Panc1 (cell line): ENCODE results near the gene LRMDA. TPM values are rescaled to one million over a fixed set of nuclear protein-coding genes. Genes with fewer than 3 reads are reported as not detected.

ENCODE experiments used
- ATAC-seq: fragments of 200-7000 bp; cut with Tn5 transposase; 2 replicates; pipeline ENCODE4 v1.9.1; 2020; ENCODE audit warnings: mild to moderate bottlenecking, moderate library complexity
- BruUV-seq: library from RNA; stranded (reverse); fragments of 400-500 nt; replicated peaks from 2 replicates; lab custom pipeline; 2021; lab: Mats Ljungman, UMichigan
- CTCF ChIA-PET: fragments of 300-600 bp; sonication (Branson Sonifier 250); formaldehyde crosslinking; loops from one replicate; lab custom pipeline; 2022; ENCODE audit warnings: antibody characterized with exemption; lab: Charles Lee
- POLR2A ChIA-PET: fragments of 300-600 bp; sonication (Branson Sonifier 250); formaldehyde crosslinking; loops from one replicate; lab custom pipeline; 2022; ENCODE audit warnings: antibody characterized with exemption; lab: Charles Lee
- DNase-seq: peaks from one replicate; pipeline ENCODE4 v3.0.0-alpha.2; 2010; ENCODE audit warnings: low read depth, low spot score
- H3K27ac ChIP-seq: 2 replicates; pipeline ENCODE4 v1.5.1; 2011; ENCODE audit warnings: mild to moderate bottlenecking, low read length, inconsistent platforms
- H3K27me3 ChIP-seq: fragments of 200-500 bp; sonication (Bioruptor generic); 2 replicates; pipeline ENCODE4 v1.6.0; 2014; ENCODE audit warnings: low read length, inconsistent platforms; ENCODE audit not compliant: control insufficient read depth, insufficient read depth
- H3K36me3 ChIP-seq: fragments of 200-500 bp; sonication (Bioruptor generic); 2 replicates; pipeline ENCODE4 v1.5.1; 2014; ENCODE audit warnings: inconsistent platforms, mild to moderate bottlenecking, low read length, moderate library complexity; ENCODE audit not compliant: control insufficient read depth, insufficient read depth
- H3K4me1 ChIP-seq: 2 replicates; pipeline ENCODE4 v1.5.1; 2011; ENCODE audit warnings: inconsistent platforms, mild to moderate bottlenecking, low read length, moderate library complexity; ENCODE audit not compliant: control insufficient read depth, insufficient read depth
- H3K4me3 ChIP-seq, 2 experiments: 2 replicates each; pipeline ENCODE4 v1.5.1; 2011 to 2012; ENCODE audit warnings: low read depth in 2 of 2, low read length in 2 of 2, mild to moderate bottlenecking in 2 of 2, inconsistent platforms in 1 of 2, moderate library complexity in 1 of 2
- H3K9me3 ChIP-seq: fragments of 200-500 bp; sonication (Bioruptor generic); 2 replicates; pipeline ENCODE4 v1.5.1; 2014; ENCODE audit warnings: low read depth, mild to moderate bottlenecking, inconsistent platforms, low read length, moderate library complexity; ENCODE audit not compliant: control insufficient read depth, insufficient read depth
- CTCF ChIP-seq: fragments of 450-650 bp; IDR thresholded peaks from 2 replicates; pipeline ENCODE4 v1.5.1; 2017; ENCODE audit warnings: mild to moderate bottlenecking
- POLR2AphosphoS5 ChIP-seq: IDR thresholded peaks from 2 replicates; pipeline ENCODE4 v1.6.1; 2012; ENCODE audit warnings: mild to moderate bottlenecking, low read depth, low read length, moderate library complexity
- REST ChIP-seq, 2 experiments: IDR thresholded peaks; 2 replicates each; pipeline ENCODE4 v1.6.1; 2011 to 2012; ENCODE audit warnings: low read depth in 2 of 2, control low read depth in 1 of 2, low read length in 1 of 2, mild to moderate bottlenecking in 1 of 2, moderate library complexity in 1 of 2; ENCODE audit not compliant: insufficient read depth in 1 of 2
- SIN3A ChIP-seq: IDR thresholded peaks from 2 replicates; pipeline ENCODE4 v1.6.1; 2012; ENCODE audit warnings: low read depth, mild to moderate bottlenecking, low read length, moderate library complexity, borderline replicate concordance; ENCODE audit not compliant: insufficient read depth
- TCF7L2 ChIP-seq: IDR thresholded peaks from 2 replicates; pipeline ENCODE4 v1.6.1; 2011; ENCODE audit warnings: mild to moderate bottlenecking, low read depth, low read length, inconsistent platforms
- in situ Hi-C: cut with HindIII; loops from 2 replicates; pipeline ENCODE4 v1.10.0; 2016; ENCODE audit warnings: low sequenced_read_pairs, low pct_unique_long_range_greater_than_20kb
- intact Hi-C: fragments of 100-400 bp; cut with micrococcal nuclease; formaldehyde crosslinking; loops from one replicate; pipeline ENCODE4 v1.10.0; 2022; ENCODE audit not compliant: unreplicated experiment
- total RNA-seq: library from RNA; stranded (reverse); gene quantifications from one replicate; pipeline ENCODE4 v1.2.1, GENCODE V29; 2021; ENCODE audit not compliant: unreplicated experiment

Gene LRMDA
- total RNA-seq, 1 experiment from 2014 or later, result 1.2 TPM

DNA sequence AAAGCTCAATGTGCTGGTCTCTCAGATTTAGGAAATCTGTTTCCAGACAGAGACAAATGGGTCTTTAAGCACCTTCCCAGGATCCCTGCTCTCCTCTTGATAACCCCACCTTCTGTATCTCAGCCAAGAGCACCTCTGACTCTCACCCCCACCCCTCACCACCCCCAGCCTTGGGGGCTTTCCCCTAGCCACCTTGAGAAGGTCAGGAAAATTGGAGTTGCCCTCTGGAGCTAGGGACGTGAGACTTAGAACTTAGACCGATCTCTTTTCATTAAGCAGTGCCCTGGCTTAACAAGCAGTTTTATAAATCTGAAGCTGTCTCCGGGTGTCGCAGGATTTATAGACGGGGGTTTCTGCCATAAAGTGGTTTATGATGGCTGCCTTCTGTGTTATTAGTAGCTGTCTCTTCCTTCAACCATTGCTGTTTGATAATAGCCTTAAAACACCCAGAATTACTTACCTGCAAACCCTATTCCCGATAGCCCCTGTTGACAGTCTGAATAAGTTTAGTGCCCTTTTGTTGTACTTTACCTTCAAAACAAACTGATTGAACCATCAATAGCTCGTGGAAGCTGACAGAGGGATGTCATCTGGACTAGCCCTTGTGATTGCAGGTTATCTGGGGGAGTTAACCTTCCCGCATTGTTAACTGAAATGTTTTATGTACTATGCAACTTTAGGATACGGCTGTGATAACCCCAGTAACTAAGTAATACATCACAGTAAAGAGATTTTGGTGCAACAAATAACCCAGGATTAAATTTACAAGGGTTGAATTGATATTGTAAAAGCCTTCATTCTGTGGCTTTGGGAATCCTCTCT, 621.5 kb downstream of the LRMDA start:
- intact Hi-C loops (no loop called here), in situ Hi-C loops (no loop called here)
- H3K4me1 ChIP-seq, result no peaks in the 10 kb centered on the region
- 0 out of 2 replicates have a peak, but pooled peaks cover 5% of the 10 kb centered on the region for H3K9me3 ChIP-seq
- H3K4me3 ChIP-seq, result no peak overlapping the region
- H3K27ac ChIP-seq, result no peak overlapping the region
- no peaks in the 10 kb centered on the region for H3K36me3 ChIP-seq
- ChIA-PET CTCF (no interaction called here), POLR2A (no interaction called here)
- no peak for ATAC-seq
- no peak for DNase-seq
- TF ChIP-seq REST (IDR thresholded peaks at IDR 0.05; ENCODE audit: insufficient read depth in 1 of 2, low read depth in 2 of 2, low read length in 1 of 2) (no peak), CTCF (no peak), POLR2AphosphoS5 (no peak), SIN3A (no peak), TCF7L2 (no peak)
- no TSS peak for BruUV-seq
- no peaks in the 10 kb centered on the region for H3K27me3 ChIP-seq

GRCh38 chr10:76055466-76055865, 624.0 kb downstream of the LRMDA start:
- Histone ChIP-seq H3K4me1 (no peaks in the 10 kb centered on the region), H3K27ac (no peak overlapping the region), H3K27me3 (no peaks in the 10 kb centered on the region), H3K4me3 (no peak overlapping the region), H3K36me3 (no peaks in the 10 kb centered on the region), H3K9me3 (0 out of 2 replicates have a peak, but pooled peaks cover 5% of the 10 kb centered on the region)
- ATAC-seq (no peak), DNase-seq (no peak)
- ChIA-PET CTCF (no interaction called here), POLR2A (no interaction called here)
- in situ Hi-C loops, result no loop called here
- intact Hi-C loops, result no loop called here
- TF ChIP-seq TCF7L2, result no peak
- no peak for TF ChIP-seq REST (IDR thresholded peaks at IDR 0.05; ENCODE audit: insufficient read depth in 1 of 2, low read depth in 2 of 2, low read length in 1 of 2)
- no peak for TF ChIP-seq POLR2AphosphoS5
- no peak for TF ChIP-seq SIN3A
- no peak for TF ChIP-seq CTCF
- no TSS peak for BruUV-seq
